Panc1 (cell line): Measurements from ENCODE around the gene HTT-AS. TPM values are rescaled to one million over a fixed set of nuclear protein-coding genes. Genes with fewer than 3 reads are reported as not detected.

Source experiments
- ATAC-seq: fragments of 200-7000 bp; cut with Tn5 transposase; 2 replicates; pipeline ENCODE4 v1.9.1; 2020; ENCODE audit warnings: mild to moderate bottlenecking, moderate library complexity
- BruUV-seq: library from RNA; stranded (reverse); fragments of 400-500 nt; replicated peaks from 2 replicates; lab custom pipeline; 2021; lab: Mats Ljungman, UMichigan
- CTCF ChIA-PET: fragments of 300-600 bp; sonication (Branson Sonifier 250); formaldehyde crosslinking; loops from one replicate; lab custom pipeline; 2022; ENCODE audit warnings: antibody characterized with exemption; lab: Charles Lee
- POLR2A ChIA-PET: fragments of 300-600 bp; sonication (Branson Sonifier 250); formaldehyde crosslinking; loops from one replicate; lab custom pipeline; 2022; ENCODE audit warnings: antibody characterized with exemption; lab: Charles Lee
- DNase-seq: peaks from one replicate; pipeline ENCODE4 v3.0.0-alpha.2; 2010; ENCODE audit warnings: low read depth, low spot score
- H3K27ac ChIP-seq: 2 replicates; pipeline ENCODE4 v1.5.1; 2011; ENCODE audit warnings: mild to moderate bottlenecking, low read length, inconsistent platforms
- H3K27me3 ChIP-seq: fragments of 200-500 bp; sonication (Bioruptor generic); 2 replicates; pipeline ENCODE4 v1.6.0; 2014; ENCODE audit warnings: low read length, inconsistent platforms; ENCODE audit not compliant: control insufficient read depth, insufficient read depth
- H3K36me3 ChIP-seq: fragments of 200-500 bp; sonication (Bioruptor generic); 2 replicates; pipeline ENCODE4 v1.5.1; 2014; ENCODE audit warnings: inconsistent platforms, mild to moderate bottlenecking, low read length, moderate library complexity; ENCODE audit not compliant: control insufficient read depth, insufficient read depth
- H3K4me1 ChIP-seq: 2 replicates; pipeline ENCODE4 v1.5.1; 2011; ENCODE audit warnings: inconsistent platforms, mild to moderate bottlenecking, low read length, moderate library complexity; ENCODE audit not compliant: control insufficient read depth, insufficient read depth
- H3K4me3 ChIP-seq, 2 experiments: 2 replicates each; pipeline ENCODE4 v1.5.1; 2011 to 2012; ENCODE audit warnings: low read depth in 2 of 2, low read length in 2 of 2, mild to moderate bottlenecking in 2 of 2, inconsistent platforms in 1 of 2, moderate library complexity in 1 of 2
- H3K9me3 ChIP-seq: fragments of 200-500 bp; sonication (Bioruptor generic); 2 replicates; pipeline ENCODE4 v1.5.1; 2014; ENCODE audit warnings: low read depth, mild to moderate bottlenecking, inconsistent platforms, low read length, moderate library complexity; ENCODE audit not compliant: control insufficient read depth, insufficient read depth
- POLR2AphosphoS5 ChIP-seq: IDR thresholded peaks from 2 replicates; pipeline ENCODE4 v1.6.1; 2012; ENCODE audit warnings: mild to moderate bottlenecking, low read depth, low read length, moderate library complexity
- REST ChIP-seq, 2 experiments: IDR thresholded peaks; 2 replicates each; pipeline ENCODE4 v1.6.1; 2011 to 2012; ENCODE audit warnings: low read depth in 2 of 2, control low read depth in 1 of 2, low read length in 1 of 2, mild to moderate bottlenecking in 1 of 2, moderate library complexity in 1 of 2; ENCODE audit not compliant: insufficient read depth in 1 of 2
- SIN3A ChIP-seq: IDR thresholded peaks from 2 replicates; pipeline ENCODE4 v1.6.1; 2012; ENCODE audit warnings: low read depth, mild to moderate bottlenecking, low read length, moderate library complexity, borderline replicate concordance; ENCODE audit not compliant: insufficient read depth
- TCF7L2 ChIP-seq: IDR thresholded peaks from 2 replicates; pipeline ENCODE4 v1.6.1; 2011; ENCODE audit warnings: mild to moderate bottlenecking, low read depth, low read length, inconsistent platforms
- in situ Hi-C: cut with HindIII; loops from 2 replicates; pipeline ENCODE4 v1.10.0; 2016; ENCODE audit warnings: low sequenced_read_pairs, low pct_unique_long_range_greater_than_20kb
- intact Hi-C: fragments of 100-400 bp; cut with micrococcal nuclease; formaldehyde crosslinking; loops from one replicate; pipeline ENCODE4 v1.10.0; 2022; ENCODE audit not compliant: unreplicated experiment
- total RNA-seq: library from RNA; stranded (reverse); gene quantifications from one replicate; pipeline ENCODE4 v1.2.1, GENCODE V29; 2021; ENCODE audit not compliant: unreplicated experiment
- TF ChIP-seq, protein P1 (sequence below): fragments of 450-650 bp; IDR thresholded peaks from 2 replicates; pipeline ENCODE4 v1.5.1; 2017; ENCODE audit warnings: mild to moderate bottlenecking

The HTT-AS gene
- total RNA-seq, 1 experiment from 2014 or later, result not detected

DNA sequence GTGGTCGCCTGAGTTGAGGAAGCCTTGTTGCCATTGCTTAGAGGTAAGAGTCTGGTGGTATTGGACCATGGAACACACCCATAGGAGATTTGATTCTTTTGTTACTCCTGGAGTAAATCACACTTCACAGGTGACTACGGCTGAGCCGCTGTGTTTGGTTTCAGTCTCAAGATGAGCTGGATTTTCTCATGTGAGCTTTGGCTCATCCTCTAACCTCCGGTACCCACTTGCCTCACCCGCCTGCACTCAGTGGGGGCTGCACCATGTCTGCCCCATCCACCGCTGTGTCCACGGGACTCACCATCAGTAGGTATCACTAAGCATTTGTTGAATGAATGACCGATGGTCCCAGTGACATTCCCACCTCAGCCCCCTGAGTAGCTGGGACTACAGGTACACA lies 52.7 kb downstream of the HTT-AS start:
- ATAC-seq, result no peak
- Histone ChIP-seq H3K9me3 (no peaks in the 10 kb centered on the region), H3K27ac (no peak overlapping the region), H3K36me3 (no peaks in the 10 kb centered on the region), H3K27me3 (no peaks in the 10 kb centered on the region), H3K4me3 (no peak overlapping the region), H3K4me1 (no peaks in the 10 kb centered on the region)
- no peak for DNase-seq
- intact Hi-C loops (no loop called here), in situ Hi-C loops (no loop called here)
- CTCF ChIA-PET, result no interaction called here
- POLR2A ChIA-PET, result no interaction called here
- BruUV-seq, result no TSS peak
- TF ChIP-seq, protein P1, sequence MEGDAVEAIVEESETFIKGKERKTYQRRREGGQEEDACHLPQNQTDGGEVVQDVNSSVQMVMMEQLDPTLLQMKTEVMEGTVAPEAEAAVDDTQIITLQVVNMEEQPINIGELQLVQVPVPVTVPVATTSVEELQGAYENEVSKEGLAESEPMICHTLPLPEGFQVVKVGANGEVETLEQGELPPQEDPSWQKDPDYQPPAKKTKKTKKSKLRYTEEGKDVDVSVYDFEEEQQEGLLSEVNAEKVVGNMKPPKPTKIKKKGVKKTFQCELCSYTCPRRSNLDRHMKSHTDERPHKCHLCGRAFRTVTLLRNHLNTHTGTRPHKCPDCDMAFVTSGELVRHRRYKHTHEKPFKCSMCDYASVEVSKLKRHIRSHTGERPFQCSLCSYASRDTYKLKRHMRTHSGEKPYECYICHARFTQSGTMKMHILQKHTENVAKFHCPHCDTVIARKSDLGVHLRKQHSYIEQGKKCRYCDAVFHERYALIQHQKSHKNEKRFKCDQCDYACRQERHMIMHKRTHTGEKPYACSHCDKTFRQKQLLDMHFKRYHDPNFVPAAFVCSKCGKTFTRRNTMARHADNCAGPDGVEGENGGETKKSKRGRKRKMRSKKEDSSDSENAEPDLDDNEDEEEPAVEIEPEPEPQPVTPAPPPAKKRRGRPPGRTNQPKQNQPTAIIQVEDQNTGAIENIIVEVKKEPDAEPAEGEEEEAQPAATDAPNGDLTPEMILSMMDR, result no peak
- TF ChIP-seq TCF7L2 (no peak), REST (IDR thresholded peaks at IDR 0.05; ENCODE audit: insufficient read depth in 1 of 2, low read depth in 2 of 2, low read length in 1 of 2) (no peak), SIN3A (no peak), POLR2AphosphoS5 (no peak)

DNA sequence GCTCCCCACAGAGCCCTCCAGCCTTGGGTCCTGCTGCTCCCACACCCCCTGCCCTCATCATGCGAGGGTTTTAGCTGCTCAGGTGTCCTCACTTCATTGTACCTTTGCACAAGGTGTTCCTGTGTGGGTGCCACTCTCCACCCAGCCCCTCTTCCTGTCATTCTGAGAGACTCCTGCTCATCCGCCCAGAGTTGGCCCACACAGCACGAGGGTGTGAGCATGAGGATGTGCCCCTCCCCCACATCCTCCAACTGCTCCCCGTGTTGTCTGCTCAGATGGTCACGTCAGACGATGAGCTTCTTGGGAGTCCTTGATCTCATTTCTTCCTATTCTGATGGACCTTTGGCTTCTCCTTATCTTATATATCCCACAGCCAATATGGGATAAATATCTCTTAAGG lies 53.2 kb downstream of the HTT-AS start:
- no peaks in the 10 kb centered on the region for H3K9me3 ChIP-seq
- no peak overlapping the region for H3K27ac ChIP-seq
- intact Hi-C loops (no loop called here), in situ Hi-C loops (no loop called here)
- ATAC-seq (no peak), DNase-seq (no peak)
- POLR2A ChIA-PET, result no interaction called here
- H3K4me1 ChIP-seq, result no peaks in the 10 kb centered on the region
- no peaks in the 10 kb centered on the region for H3K27me3 ChIP-seq
- no peaks in the 10 kb centered on the region for H3K36me3 ChIP-seq
- TF ChIP-seq POLR2AphosphoS5, result no peak
- TF ChIP-seq REST (IDR thresholded peaks at IDR 0.05; ENCODE audit: insufficient read depth in 1 of 2, low read depth in 2 of 2, low read length in 1 of 2), result no peak
- TF ChIP-seq SIN3A, result no peak
- TF ChIP-seq TCF7L2, result no peak
- TF ChIP-seq, protein P1, result no peak
- no peak overlapping the region for H3K4me3 ChIP-seq
- CTCF ChIA-PET, result no interaction called here
- BruUV-seq, result no TSS peak
